Spleen (tissue), 11 donors: ENCODE data around the gene AP5Z1. TPM values are rescaled to one million over a fixed set of nuclear protein-coding genes. Genes with fewer than 3 reads are reported as not detected.

ENCODE experiments used
- DNase-seq: peaks from one replicate; pipeline ENCODE4 v3.0.0-alpha.2; 2020
- H3K27ac ChIP-seq, 8 donors: fragments of 200-600 bp; sonication (generic) in 7 of 8; 1 replicate in 4 of 8; 2 replicates in 4 of 8; pipeline versions ENCODE4 v1.5.0 to v1.8.0; 2016 to 2021; ENCODE audit warnings: inconsistent platforms in 4 of 8, mild to moderate bottlenecking in 4 of 8, moderate library complexity in 1 of 8
- H3K27me3 ChIP-seq, 7 donors: fragments of 200-600 bp; sonication (generic) in 6 of 7; replicated peaks in 1 of 7; 1 replicate in 4 of 7; 2 replicates in 3 of 7; pipeline versions ENCODE4 v1.5.0 to v1.8.0; 2016 to 2021; ENCODE audit warnings: inconsistent platforms in 3 of 7, mild to moderate bottlenecking in 1 of 7
- H3K36me3 ChIP-seq, 6 donors: fragments of 200-600 bp; sonication (generic) in 5 of 6; 1 replicate in 4 of 6; 2 replicates in 2 of 6; pipeline versions ENCODE4 v1.5.0 to v1.8.0; 2016 to 2021; ENCODE audit warnings: inconsistent platforms in 2 of 6
- H3K4me1 ChIP-seq, 6 donors: fragments of 200-600 bp; sonication (generic) in 5 of 6; 1 replicate in 3 of 6; 2 replicates in 3 of 6; pipeline versions ENCODE4 v1.5.0 to v1.8.0; 2016 to 2021; ENCODE audit warnings: inconsistent platforms in 3 of 6
- H3K4me3 ChIP-seq, 8 donors: fragments of 200-600 bp; sonication (generic) in 7 of 8; 1 replicate in 4 of 8; 2 replicates in 4 of 8; pipeline versions ENCODE4 v1.5.0 to v1.8.0; 2016 to 2021; ENCODE audit warnings: inconsistent platforms in 4 of 8, mild to moderate bottlenecking in 4 of 8, moderate library complexity in 2 of 8
- H3K9me3 ChIP-seq, 8 donors: fragments of 200-600 bp; sonication (generic) in 7 of 8; 1 replicate in 4 of 8; 2 replicates in 4 of 8; pipeline versions ENCODE4 v1.5.0 to v1.8.0; 2016 to 2021; ENCODE audit warnings: inconsistent platforms in 4 of 8
- CTCF ChIP-seq, 11 experiments: fragments of 200-600 bp in 7 of 11; fragments of 450-650 bp in 4 of 11; sonication (generic) in 4 of 11; IDR thresholded peaks in 8 of 11; conservative IDR thresholded peaks in 3 of 11; 1 replicate in 7 of 11; 2 replicates in 4 of 11; pipeline versions ENCODE4 v1.4.0 to v1.8.0; 2016 to 2021; ENCODE audit warnings: antibody characterized with exemption in 11 of 11, inconsistent platforms in 4 of 11, mild to moderate bottlenecking in 1 of 11
- POLR2A ChIP-seq, 3 donors: fragments of 450-650 bp; IDR thresholded peaks; one replicate each; pipeline ENCODE4 v1.5.1; 2017; ENCODE audit warnings: antibody characterized with exemption in 3 of 3, mild to moderate bottlenecking in 1 of 3
- POLR2AphosphoS5 ChIP-seq, 3 donors: sonication (generic); formaldehyde crosslinking; IDR thresholded peaks; one replicate each; pipeline ENCODE4 v1.5.1; 2017; ENCODE audit warnings: antibody characterized with exemption in 3 of 3
- WGBS, 5 donors: extraction: QIAGEN DNeasy Blood & Tissue Kit in 3 of 5; methylation state at CpG; one replicate each; pipeline versions ENCODE4 v1.1.5 to v1.1.7; 2013 to 2018; 5-methylcytosine and 5-hydroxymethylcytosine counted together
- intact Hi-C: fragments of 100-400 bp; cut with DNase I; formaldehyde crosslinking; loops from one replicate; pipeline ENCODE4 v1.15.0; 2023; ENCODE audit warnings: low total_unique reads
- polyA plus RNA-seq, 3 donors: library from polyadenylated mRNA; stranded (reverse); fragments of 200-250 nt; gene quantifications; one replicate each; pipeline ENCODE4 v1.2.1, GENCODE V29; 2013
- total RNA-seq, 7 donors: library from RNA; depleted of rRNA in 3 of 7; stranded (reverse); fragments of >200 nt in 3 of 7; fragmentation: NEBNext Ultra II Directional in 4 of 7; extraction: Animal tissue kit (Norgen Biotek cat#: 25700) in 4 of 7; gene quantifications; one replicate each; pipeline versions ENCODE4 v1.1.0 to v1.2.1, GENCODE V29; 2016 to 2021
- donor health status: healthy with polysubstance abuse.
- donor health status: DM: no; HTN: no; CAD: no; lungs with moderate emphysema.
- donor health status: DM: no; HTN: no; CAD: no.
- donor health status: Bipolar disorder and iron deficiency.
- donor health status: healthy.
- donor health status: DM: no; HTN: no; CAD: no.
- donor health status: DM: yes; HTN: yes; CAD: no.

Gene AP5Z1
- total and polyA plus RNA-seq, 10 donors, result 39.3 to 156 (median 64.7) TPM

- H3K27me3 ChIP-seq, result peaks cover 0 to 70% (median 11%) of the 10 kb centered on the region in 7 donors
- TF ChIP-seq CTCF (IDR thresholded peaks at IDR 0.05 in 8 of 11, conservative IDR thresholded peaks at IDR 0.05 in 3 of 11), result no peak
- no peak for TF ChIP-seq POLR2A (IDR thresholded peaks at IDR 0.05)
- no peak for TF ChIP-seq POLR2AphosphoS5 (IDR thresholded peaks at IDR 0.05)
- intact Hi-C loops, result no loop called here
- DNase-seq, result no peak
- peak overlapping the region in 5 of 8 donors; percentile 9 to 60 (median 15) for H3K4me3 ChIP-seq
- H3K9me3 ChIP-seq, result peaks cover 0 to 4% (median 0%) of the 10 kb centered on the region in 8 donors
- peaks cover 0 to 17% (median 10%) of the 10 kb centered on the region in 6 donors for H3K4me1 ChIP-seq
- 21 to 39% (median 27%) methylated on average over 27 to 38 of the region's 38 CpGs for WGBS, 5 donors
- no peaks in the 10 kb centered on the region for H3K36me3 ChIP-seq
- no peak overlapping the region for H3K27ac ChIP-seq
Measured at GRCh38 chr7:4809091-4809591, 33.7 kb downstream of the AP5Z1 start.

- Histone ChIP-seq H3K9me3 (peaks cover 0 to 4% (median 0%) of the 10 kb centered on the region in 8 donors), H3K36me3 (no peaks in the 10 kb centered on the region), H3K27ac (no peak overlapping the region), H3K4me3 (peak overlapping the region in 3 of 8 donors; percentile 9 to 60 (median 25)), H3K4me1 (peaks cover 0 to 17% (median 10%) of the 10 kb centered on the region in 6 donors), H3K27me3 (peaks cover 0 to 75% (median 11%) of the 10 kb centered on the region in 7 donors)
- intact Hi-C loops, result no loop called here
- no peak for DNase-seq
- 63 to 88% (median 70%) methylated on average over 14 of the region's 14 CpGs for WGBS, 5 donors
- no peak for TF ChIP-seq POLR2AphosphoS5 (IDR thresholded peaks at IDR 0.05)
- TF ChIP-seq POLR2A (IDR thresholded peaks at IDR 0.05), result no peak
- TF ChIP-seq CTCF (IDR thresholded peaks at IDR 0.05 in 8 of 11, conservative IDR thresholded peaks at IDR 0.05 in 3 of 11), result no peak
Measured at GRCh38 chr7:4809666-4810065, 34.2 kb downstream of the AP5Z1 start.

- Histone ChIP-seq H3K9me3 (peaks cover 0 to 4% (median 0%) of the 10 kb centered on the region in 8 donors), H3K4me3 (no peak overlapping the region), H3K27ac (no peak overlapping the region), H3K36me3 (no peaks in the 10 kb centered on the region), H3K27me3 (peaks cover 0 to 84% (median 14%) of the 10 kb centered on the region in 7 donors), H3K4me1 (peaks cover 0 to 11% (median 7%) of the 10 kb centered on the region in 6 donors)
- TF ChIP-seq CTCF (IDR thresholded peaks at IDR 0.05 in 8 of 11, conservative IDR thresholded peaks at IDR 0.05 in 3 of 11) (no peak), POLR2A (IDR thresholded peaks at IDR 0.05) (no peak), POLR2AphosphoS5 (IDR thresholded peaks at IDR 0.05) (no peak)
- DNase-seq, result peak; percentile 59
- WGBS, 5 donors, result 11 to 39% (median 21%) methylated on average over 7 to 14 of the region's 14 CpGs
- intact Hi-C loops, result no loop called here
Measured at GRCh38 chr7:4814433-4814832, 39.0 kb downstream of the AP5Z1 start.

GRCh38 chr7:4815121-4815520 is 39.7 kb downstream of the AP5Z1 start:
- Histone ChIP-seq H3K36me3 (no peaks in the 10 kb centered on the region), H3K27me3 (peaks cover 0 to 84% (median 14%) of the 10 kb centered on the region in 7 donors), H3K27ac (no peak overlapping the region), H3K4me3 (no peak overlapping the region), H3K9me3 (peaks cover 0 to 4% (median 0%) of the 10 kb centered on the region in 8 donors), H3K4me1 (peaks cover 0 to 6% (median under 1%) of the 10 kb centered on the region in 6 donors)
- DNase-seq, result peak; percentile 56
- WGBS, 5 donors, result 95 to 99% (median 96%) methylated on average over 7 to 14 of the region's 14 CpGs
- TF ChIP-seq POLR2A (IDR thresholded peaks at IDR 0.05) (no peak), CTCF (IDR thresholded peaks at IDR 0.05 in 8 of 11, conservative IDR thresholded peaks at IDR 0.05 in 3 of 11) (no peak)
- intact Hi-C loops, result no loop called here
